Inferior parietal cortex (tissue), 1 donor: ENCODE measurements around the gene PEX1.
"Not testable (repeated sequence)": the region's sequence is repeated elsewhere in the genome, so short reads cannot be mapped to it uniquely, and the experiment has no call there.

ENCODE experiments used
- DNase-seq: peaks from one replicate; pipeline ENCODE4 v3.0.0-alpha.2; 2016; ENCODE audit errors: extremely low spot score

The PEX1 gene

GRCh38 chr7:92506363-92506762 is 22.0 kb downstream of the PEX1 start:
- no peak for DNase-seq

GRCh38 chr7:92504563-92504962 is 23.8 kb downstream of the PEX1 start:
- DNase-seq = no peak

- no peak for DNase-seq
Observed at GRCh38 chr7:92503767-92504166, 24.6 kb downstream of the PEX1 start.

- no peak for DNase-seq
Observed at GRCh38 chr7:92498557-92498956, 29.8 kb downstream of the PEX1 start.

- DNase-seq = no peak
Observed at GRCh38 chr7:92496876-92497275, 31.4 kb downstream of the PEX1 start.

- no peak for DNase-seq
Observed at GRCh38 chr7:92489634-92490033, 38.7 kb downstream of the PEX1 start.

- DNase-seq = no peak
Observed at GRCh38 chr7:92487804-92488203, 40.5 kb downstream of the PEX1 start.

GRCh38 chr7:92485974-92486373 is 42.3 kb downstream of the PEX1 start:
- DNase-seq = no peak

GRCh38 chr7:92485267-92485892 is 42.9 kb downstream of the PEX1 start:
- no peak for DNase-seq

GRCh38 chr7:92484226-92484625 is 44.1 kb downstream of the PEX1 start:
- DNase-seq = not testable (repeated sequence)

GRCh38 chr7:92483624-92484023 is 44.7 kb downstream of the PEX1 start:
- DNase-seq = not testable (repeated sequence)

- DNase-seq = not testable (repeated sequence)
Observed at GRCh38 chr7:92479146-92479545, 49.2 kb downstream of the PEX1 start.

GRCh38 chr7:92478711-92479110 is 49.6 kb downstream of the PEX1 start:
- no peak for DNase-seq

GRCh38 chr7:92478095-92478494 is 50.2 kb downstream of the PEX1 start:
- DNase-seq = no peak

GRCh38 chr7:92477681-92478080 is 50.6 kb downstream of the PEX1 start, which contains the start of gene ERVW-1:
Gene ERVW-1, minus strand, starts transcription at chr7:92477946. Its CDS starts 7,565 bp downstream, at chr7:92470381.
- not testable (repeated sequence) for DNase-seq

GRCh38 chr7:92475851-92476590 is 52.3 kb downstream of the PEX1 start:
- DNase-seq = not testable (repeated sequence)

GRCh38 chr7:92475261-92475770 is 53.0 kb downstream of the PEX1 start:
- not testable (repeated sequence) for DNase-seq

GRCh38 chr7:92473989-92474388 is 54.3 kb downstream of the PEX1 start:
- not testable (repeated sequence) for DNase-seq

GRCh38 chr7:92468589-92468988 is 59.7 kb downstream of the PEX1 start:
- not testable (repeated sequence) for DNase-seq

GRCh38 chr7:92466682-92467081 is 61.6 kb downstream of the PEX1 start:
- DNase-seq = no peak

- no peak for DNase-seq
Observed at GRCh38 chr7:92464515-92464914, 63.8 kb downstream of the PEX1 start.

- no peak for DNase-seq
Observed at GRCh38 chr7:92462560-92462959, 65.8 kb downstream of the PEX1 start.
